ENCODE data around the gene RNPEPL1.
"Not testable (repeated sequence)": the region's sequence is repeated elsewhere in the genome, so short reads cannot be mapped to it uniquely, and the experiment has no call there.

The RNPEPL1 gene

DNA sequence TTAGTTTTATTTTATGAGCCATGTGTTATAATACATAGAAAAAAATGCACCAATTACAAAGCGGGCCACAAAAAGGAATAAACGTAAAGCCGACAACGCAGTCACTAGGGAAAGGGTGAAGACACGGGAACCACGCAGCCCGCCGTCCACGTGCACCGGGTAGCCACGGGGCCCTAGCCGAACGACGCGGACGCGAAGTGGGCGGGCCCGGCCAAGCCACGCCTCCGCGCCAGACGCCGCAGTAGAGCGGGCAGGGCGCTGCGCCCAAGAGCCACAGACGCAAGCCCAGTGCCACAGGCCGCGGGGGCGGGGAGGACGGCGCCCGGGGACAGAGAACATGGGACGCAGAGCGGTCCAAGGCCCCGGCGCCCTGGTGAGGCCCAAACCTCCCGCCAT lies 8.2 kb upstream of the RNPEPL1 start, which contains the start of gene DUSP28:
Gene DUSP28, plus strand, starts transcription at position 274 of the 396 bp plus-strand sequence. CDS start 328 bp downstream, outside the sequence.
- WGBS (ENCODE audit: insufficient coverage): 0% methylated on average over 33 of the region's 39 CpGs
- ChIA-PET CTCF (no interaction called here), POLR2A (interaction anchor here (1.0 to 2.6 kb wide), 2 partner anchors 26 to 46 kb away, joined by 3 to 16 read pairs; partner anchors contain the start of gene CAPN10)
- Histone ChIP-seq H3K27ac (ENCODE audit: insufficient read depth in 1 of 2, low read depth in 1 of 2, low read length in 2 of 2, poor library complexity in 1 of 2, severe bottlenecking in 2 of 2) (peak within 1 kb of the TSS; percentile 46 to 88), H3K4me1 (ENCODE audit: control extremely low read depth in 1 of 4, control insufficient read depth in 4 of 4, insufficient read depth in 4 of 4, low read length in 3 of 4) (peaks cover 15 to 62% (median 46%) of the 10 kb centered on the region in 4 experiments), H3K36me3 (ENCODE audit: control insufficient read depth in 4 of 4, insufficient read depth in 4 of 4, low read length in 3 of 4) (peaks cover 0 to 19% (median 3%) of the 10 kb centered on the region in 4 experiments), H3K4me3 (ENCODE audit: control insufficient read depth in 1 of 7, extremely low read depth in 1 of 7, insufficient read depth in 4 of 7, low read depth in 2 of 7, low read length in 6 of 7) (peak within 1 kb of the TSS; percentile 43 to 81 (median 75)), H3K9me3 (ENCODE audit: control extremely low read depth in 1 of 5, control insufficient read depth in 4 of 5, insufficient read depth in 2 of 5, low read depth in 1 of 5, low read length in 4 of 5) (no peaks in the 10 kb centered on the region), H3K27me3 (replicated peaks in 2 of 5; ENCODE audit: control insufficient read depth in 4 of 5, insufficient read depth in 5 of 5, low read length in 4 of 5) (no peaks in the 10 kb centered on the region)
- peak; percentile 88 to 94 (median 94) for DNase-seq

DNA sequence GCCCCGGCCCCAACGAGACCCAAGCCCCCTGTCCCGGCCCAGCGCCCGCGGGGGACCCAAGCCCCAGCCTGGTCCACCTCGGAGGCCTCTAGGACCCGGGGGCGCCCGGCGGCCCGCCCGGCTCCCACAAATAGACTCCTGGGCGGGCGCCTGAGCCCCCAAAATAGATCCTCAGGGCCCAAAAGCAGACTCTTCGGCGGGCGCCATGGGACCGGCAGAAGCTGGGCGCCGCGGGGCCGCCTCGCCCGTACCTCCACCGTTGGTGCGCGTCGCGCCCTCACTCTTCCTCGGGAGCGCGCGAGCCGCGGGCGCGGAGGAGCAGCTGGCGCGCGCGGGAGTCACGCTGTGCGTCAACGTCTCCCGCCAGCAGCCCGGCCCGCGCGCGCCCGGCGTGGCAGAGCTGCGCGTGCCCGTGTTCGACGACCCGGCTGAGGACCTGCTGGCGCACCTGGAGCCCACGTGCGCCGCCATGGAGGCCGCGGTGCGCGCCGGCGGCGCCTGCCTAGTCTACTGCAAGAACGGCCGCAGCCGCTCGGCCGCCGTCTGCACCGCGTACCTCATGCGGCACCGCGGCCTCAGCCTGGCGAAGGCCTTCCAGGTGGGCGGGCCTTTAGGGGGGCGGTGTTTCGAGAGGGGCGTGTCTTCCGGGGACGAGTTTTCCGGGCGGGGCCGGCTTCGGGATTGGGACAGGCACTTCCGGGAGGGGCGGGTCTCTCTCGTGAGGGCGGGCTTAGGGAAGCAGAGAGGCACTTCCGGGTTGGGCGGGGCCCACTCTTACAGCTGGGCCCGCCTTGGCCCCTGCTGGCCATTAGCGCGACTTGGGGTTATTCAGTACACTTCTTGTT lies 7.6 kb upstream of the RNPEPL1 start:
- H3K9me3 ChIP-seq (ENCODE audit: control extremely low read depth in 1 of 5, control insufficient read depth in 4 of 5, insufficient read depth in 2 of 5, low read depth in 1 of 5, low read length in 4 of 5): no peaks in the 10 kb centered on the region
- H3K4me3 ChIP-seq (ENCODE audit: control insufficient read depth in 1 of 7, extremely low read depth in 1 of 7, insufficient read depth in 4 of 7, low read depth in 2 of 7, low read length in 6 of 7): peak overlapping the region; percentile 43 to 81 (median 75)
- no peaks in the 10 kb centered on the region for H3K27me3 ChIP-seq (replicated peaks in 2 of 5; ENCODE audit: control insufficient read depth in 4 of 5, insufficient read depth in 5 of 5, low read length in 4 of 5)
- WGBS (ENCODE audit: insufficient coverage): under 1% methylated on average over 97 of the region's 101 CpGs
- DNase-seq: peak; percentile 97 to 99 (median 98)
- ChIA-PET POLR2A (interaction anchor here (0.6 to 2.6 kb wide), 3 partner anchors 25 to 47 kb away, joined by 3 to 16 read pairs (median 3); partner anchors contain the start of gene CAPN10), CTCF (interaction anchor here (1.1 kb wide), 1 partner anchor 26 kb away, joined by 6 read pairs; the partner anchor contains the start of gene CAPN10)
- peaks cover 16 to 68% (median 52%) of the 10 kb centered on the region in 4 experiments for H3K4me1 ChIP-seq (ENCODE audit: control extremely low read depth in 1 of 4, control insufficient read depth in 4 of 4, insufficient read depth in 4 of 4, low read length in 3 of 4)
- peak overlapping the region; percentile 46 to 88 for H3K27ac ChIP-seq (ENCODE audit: insufficient read depth in 1 of 2, low read depth in 1 of 2, low read length in 2 of 2, poor library complexity in 1 of 2, severe bottlenecking in 2 of 2)
- H3K36me3 ChIP-seq (ENCODE audit: control insufficient read depth in 4 of 4, insufficient read depth in 4 of 4, low read length in 3 of 4): peaks cover 0 to 19% (median 1%) of the 10 kb centered on the region in 4 experiments

DNA sequence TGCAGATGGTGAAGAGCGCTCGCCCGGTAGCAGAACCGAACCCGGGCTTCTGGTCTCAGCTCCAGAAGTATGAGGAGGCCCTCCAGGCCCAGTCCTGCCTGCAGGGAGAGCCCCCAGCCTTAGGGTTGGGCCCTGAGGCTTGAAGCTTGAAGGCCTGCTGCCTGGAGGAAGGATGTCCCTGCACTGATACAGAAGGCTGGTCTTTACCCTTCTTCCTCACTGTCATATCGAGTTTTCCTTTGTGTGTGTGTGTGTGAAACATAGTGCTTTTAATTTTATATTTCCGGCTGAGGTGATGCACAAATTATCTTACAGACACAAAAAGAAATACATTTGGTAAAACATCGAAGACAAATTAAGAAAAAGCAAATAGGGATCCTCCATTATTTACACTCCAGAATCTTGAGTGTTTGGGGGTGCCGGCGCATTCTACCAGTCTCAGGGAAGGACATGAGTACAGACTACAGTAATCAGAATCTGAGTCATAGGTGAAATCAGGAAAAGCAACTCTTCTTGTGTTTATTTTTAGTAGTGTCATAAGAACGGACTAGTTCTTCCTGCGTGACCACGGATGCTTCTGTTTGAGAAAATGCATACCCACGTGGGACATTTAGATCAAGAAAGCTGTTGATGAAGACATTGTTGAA lies 6.8 kb upstream of the RNPEPL1 start:
- CTCF ChIA-PET: interaction anchor here (1.1 kb wide), 1 partner anchor 26 kb away, joined by 6 read pairs; the partner anchor contains the start of gene CAPN10
- Histone ChIP-seq H3K4me3 (ENCODE audit: control insufficient read depth in 1 of 7, extremely low read depth in 1 of 7, insufficient read depth in 4 of 7, low read depth in 2 of 7, low read length in 6 of 7) (peak overlapping the region; percentile 43 to 81 (median 75)), H3K36me3 (ENCODE audit: control insufficient read depth in 4 of 4, insufficient read depth in 4 of 4, low read length in 3 of 4) (peaks cover 0 to 15% (median 1%) of the 10 kb centered on the region in 4 experiments), H3K9me3 (ENCODE audit: control extremely low read depth in 1 of 5, control insufficient read depth in 4 of 5, insufficient read depth in 2 of 5, low read depth in 1 of 5, low read length in 4 of 5) (no peaks in the 10 kb centered on the region), H3K27me3 (replicated peaks in 2 of 5; ENCODE audit: control insufficient read depth in 4 of 5, insufficient read depth in 5 of 5, low read length in 4 of 5) (no peaks in the 10 kb centered on the region), H3K4me1 (ENCODE audit: control extremely low read depth in 1 of 4, control insufficient read depth in 4 of 4, insufficient read depth in 4 of 4, low read length in 3 of 4) (peaks cover 16 to 73% (median 58%) of the 10 kb centered on the region in 4 experiments), H3K27ac (ENCODE audit: insufficient read depth in 1 of 2, low read depth in 1 of 2, low read length in 2 of 2, poor library complexity in 1 of 2, severe bottlenecking in 2 of 2) (peak overlapping the region in 1 of 2 experiments; percentile 88)
- POLR2A ChIA-PET: interaction anchor here (1.0 to 2.6 kb wide), 2 partner anchors 25 to 47 kb away, joined by 3 to 16 read pairs; partner anchors contain the start of gene CAPN10
- peak in 1 of 3 donors; percentile 34 for DNase-seq
- WGBS (ENCODE audit: insufficient coverage): 35% methylated on average over 11 of the region's 14 CpGs

DNA sequence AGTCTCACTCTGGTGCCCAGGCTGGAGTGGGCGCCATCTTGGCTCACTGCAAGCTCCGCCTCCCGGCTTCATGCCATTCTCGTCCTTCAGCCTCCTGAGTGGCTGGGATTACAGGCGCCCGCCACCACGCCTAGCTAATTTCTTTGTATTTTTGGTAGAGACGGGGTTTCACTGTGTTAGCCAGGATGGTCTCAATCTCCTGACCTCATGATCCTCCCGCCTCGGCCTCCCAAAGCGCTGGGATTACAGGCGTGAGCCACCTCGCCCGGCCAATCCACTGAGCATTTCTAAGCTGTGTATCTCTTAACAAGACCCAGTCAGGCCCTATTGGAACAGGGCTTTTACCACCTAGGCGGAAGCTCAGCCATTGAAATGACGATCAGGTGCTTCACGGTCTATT lies 5.1 kb upstream of the RNPEPL1 start:
- not testable (repeated sequence) for H3K27ac ChIP-seq (ENCODE audit: insufficient read depth in 1 of 2, low read depth in 1 of 2, low read length in 2 of 2, poor library complexity in 1 of 2, severe bottlenecking in 2 of 2); DNase-seq; H3K4me3 ChIP-seq (ENCODE audit: control insufficient read depth in 1 of 7, extremely low read depth in 1 of 7, insufficient read depth in 4 of 7, low read depth in 2 of 7, low read length in 6 of 7); H3K27me3 ChIP-seq (replicated peaks in 2 of 5; ENCODE audit: control insufficient read depth in 4 of 5, insufficient read depth in 5 of 5, low read length in 4 of 5); H3K9me3 ChIP-seq (ENCODE audit: control extremely low read depth in 1 of 5, control insufficient read depth in 4 of 5, insufficient read depth in 2 of 5, low read depth in 1 of 5, low read length in 4 of 5)
- H3K36me3 ChIP-seq (ENCODE audit: control insufficient read depth in 4 of 4, insufficient read depth in 4 of 4, low read length in 3 of 4): peaks cover 0 to 11% (median 1%) of the 10 kb centered on the region in 4 experiments
- 96% methylated on average over 17 of the region's 17 CpGs for WGBS (ENCODE audit: insufficient coverage)
- CTCF ChIA-PET: interaction anchor here (1.2 kb wide), 1 partner anchor 31 kb away, joined by 3 read pairs; no protein-coding TSS in a partner anchor
- POLR2A ChIA-PET: interaction anchor here (0.7 kb wide), 1 partner anchor 10 kb away, joined by 4 read pairs; no protein-coding TSS in a partner anchor
- H3K4me1 ChIP-seq (ENCODE audit: control extremely low read depth in 1 of 4, control insufficient read depth in 4 of 4, insufficient read depth in 4 of 4, low read length in 3 of 4): peaks cover 18 to 76% (median 66%) of the 10 kb centered on the region in 4 experiments

DNA sequence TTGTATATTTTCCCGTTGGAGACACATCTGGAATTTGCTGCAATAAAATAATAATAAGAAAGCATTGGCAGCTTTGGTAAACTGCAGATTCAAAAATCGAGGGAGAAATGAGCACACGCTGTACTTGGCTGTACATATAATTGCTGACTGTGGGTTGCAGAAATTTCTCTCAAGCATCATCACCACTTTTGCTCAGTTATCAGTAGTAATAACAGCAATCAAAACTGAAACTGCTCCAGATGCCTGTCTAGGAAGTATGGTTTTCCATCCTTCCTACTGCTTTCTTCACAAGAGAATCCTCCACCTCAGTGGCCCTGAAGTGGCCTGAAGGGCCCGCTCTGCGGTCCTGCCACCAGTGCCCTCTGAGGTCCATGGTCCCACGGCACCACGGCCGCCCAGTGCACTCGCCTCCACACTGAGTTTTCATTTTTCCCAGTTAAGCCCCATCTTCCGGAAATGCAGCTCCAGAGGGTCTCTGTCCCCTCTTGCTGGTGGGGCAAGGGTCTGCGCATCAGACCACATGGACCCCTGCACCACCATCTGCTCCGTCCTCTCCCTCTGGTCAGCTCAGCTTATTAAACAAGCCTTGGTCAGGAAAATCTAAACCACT lies 4.2 kb upstream of the RNPEPL1 start:
- H3K4me3 ChIP-seq (ENCODE audit: control insufficient read depth in 1 of 7, extremely low read depth in 1 of 7, insufficient read depth in 4 of 7, low read depth in 2 of 7, low read length in 6 of 7): peak overlapping the region in 1 of 7 experiments; percentile 33
- ChIA-PET POLR2A (interaction anchor here (5.5 kb wide), 1 partner anchor 23 kb away, joined by 39 read pairs; the partner anchor contains the start of gene CAPN10), CTCF (interaction anchor here (1.0 to 1.5 kb wide), 5 partner anchors 22 to 85 kb away, joined by 3 to 5 read pairs (median 3); no protein-coding TSS in a partner anchor)
- 97% methylated on average over 10 of the region's 12 CpGs for WGBS (ENCODE audit: insufficient coverage)
- no peak for DNase-seq
- H3K36me3 ChIP-seq (ENCODE audit: control insufficient read depth in 4 of 4, insufficient read depth in 4 of 4, low read length in 3 of 4): peaks cover 0 to 11% (median under 1%) of the 10 kb centered on the region in 4 experiments
- no peaks in the 10 kb centered on the region for H3K27me3 ChIP-seq (replicated peaks in 2 of 5; ENCODE audit: control insufficient read depth in 4 of 5, insufficient read depth in 5 of 5, low read length in 4 of 5)
- H3K4me1 ChIP-seq (ENCODE audit: control extremely low read depth in 1 of 4, control insufficient read depth in 4 of 4, insufficient read depth in 4 of 4, low read length in 3 of 4): peaks cover 18 to 71% (median 65%) of the 10 kb centered on the region in 4 experiments
- no peaks in the 10 kb centered on the region for H3K9me3 ChIP-seq (ENCODE audit: control extremely low read depth in 1 of 5, control insufficient read depth in 4 of 5, insufficient read depth in 2 of 5, low read depth in 1 of 5, low read length in 4 of 5)
- H3K27ac ChIP-seq (ENCODE audit: insufficient read depth in 1 of 2, low read depth in 1 of 2, low read length in 2 of 2, poor library complexity in 1 of 2, severe bottlenecking in 2 of 2): peak overlapping the region in 1 of 2 experiments; percentile 92

All from common myeloid progenitor, CD34-positive (primary cell).